GM12864 (cell line): ENCODE data around the gene FBLN5.

Experiments used
- DNase-seq: peaks from one replicate; pipeline ENCODE4 v3.0.0-alpha.2; 2011; ENCODE audit warnings: low read depth
- H3K4me3 ChIP-seq: 2 replicates; pipeline ENCODE4 v1.5.1; 2011; ENCODE audit warnings: mild to moderate bottlenecking, low read depth, low read length, control low read depth
- TF ChIP-seq, protein P1 (sequence below): IDR thresholded peaks from 2 replicates; pipeline ENCODE4 v1.5.1; 2011; ENCODE audit warnings: low read depth, mild to moderate bottlenecking, moderate library complexity, low read length, control low read depth, inconsistent platforms; ENCODE audit errors: missing control alignments

FBLN5 gene

DNA sequence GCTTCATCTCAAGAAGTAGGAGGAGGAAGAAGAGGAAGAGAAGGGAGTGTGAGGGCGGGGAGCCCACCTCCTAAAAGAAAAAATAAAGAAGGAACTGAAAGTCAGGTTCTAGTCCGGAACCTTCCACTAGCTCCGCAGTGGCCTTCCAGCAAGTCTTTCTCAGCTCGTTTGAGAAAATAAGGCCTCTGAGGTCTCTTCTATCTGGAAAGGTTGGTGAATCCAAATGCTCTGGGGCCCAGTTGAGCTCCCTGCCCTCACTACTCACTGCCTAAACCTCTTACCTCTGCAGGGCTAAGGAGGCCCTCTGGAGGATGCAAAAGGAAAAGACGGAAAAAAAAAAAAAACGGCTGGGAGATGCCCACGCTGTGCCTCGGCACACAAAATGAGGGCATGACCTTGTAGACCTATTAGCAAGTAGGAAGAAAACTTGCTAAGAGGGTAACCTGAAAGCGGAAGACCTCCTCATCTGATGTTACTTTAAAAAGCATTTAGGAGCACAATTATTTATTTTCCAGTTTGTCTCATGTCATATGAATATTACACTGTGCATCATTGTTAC is 35.9 kb downstream of the FBLN5 start:
- no peak overlapping the region for H3K4me3 ChIP-seq
- DNase-seq = peak; percentile 44
- TF ChIP-seq, protein P1, sequence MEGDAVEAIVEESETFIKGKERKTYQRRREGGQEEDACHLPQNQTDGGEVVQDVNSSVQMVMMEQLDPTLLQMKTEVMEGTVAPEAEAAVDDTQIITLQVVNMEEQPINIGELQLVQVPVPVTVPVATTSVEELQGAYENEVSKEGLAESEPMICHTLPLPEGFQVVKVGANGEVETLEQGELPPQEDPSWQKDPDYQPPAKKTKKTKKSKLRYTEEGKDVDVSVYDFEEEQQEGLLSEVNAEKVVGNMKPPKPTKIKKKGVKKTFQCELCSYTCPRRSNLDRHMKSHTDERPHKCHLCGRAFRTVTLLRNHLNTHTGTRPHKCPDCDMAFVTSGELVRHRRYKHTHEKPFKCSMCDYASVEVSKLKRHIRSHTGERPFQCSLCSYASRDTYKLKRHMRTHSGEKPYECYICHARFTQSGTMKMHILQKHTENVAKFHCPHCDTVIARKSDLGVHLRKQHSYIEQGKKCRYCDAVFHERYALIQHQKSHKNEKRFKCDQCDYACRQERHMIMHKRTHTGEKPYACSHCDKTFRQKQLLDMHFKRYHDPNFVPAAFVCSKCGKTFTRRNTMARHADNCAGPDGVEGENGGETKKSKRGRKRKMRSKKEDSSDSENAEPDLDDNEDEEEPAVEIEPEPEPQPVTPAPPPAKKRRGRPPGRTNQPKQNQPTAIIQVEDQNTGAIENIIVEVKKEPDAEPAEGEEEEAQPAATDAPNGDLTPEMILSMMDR = peak; percentile 47

DNA sequence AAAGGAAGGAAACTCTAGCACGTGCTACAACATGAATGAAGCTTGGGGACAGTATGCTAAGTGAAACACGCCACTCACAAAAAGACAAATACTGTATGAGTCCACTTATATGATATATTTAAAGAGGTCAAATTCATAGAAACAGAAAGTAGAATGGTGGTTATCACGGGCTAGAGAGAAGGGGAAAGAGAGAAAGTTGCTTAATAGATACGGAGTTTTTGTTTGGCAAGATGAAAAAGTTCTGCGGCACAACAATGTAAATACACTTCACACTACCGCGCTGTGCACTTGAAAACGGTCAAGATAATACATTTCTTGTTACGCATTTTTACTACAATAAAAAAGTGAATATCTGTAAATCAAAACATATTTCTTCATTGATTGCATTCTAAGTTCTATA is 37.3 kb downstream of the FBLN5 start:
- no peak for DNase-seq
- no peak overlapping the region for H3K4me3 ChIP-seq
- TF ChIP-seq, protein P1 = no peak

DNA sequence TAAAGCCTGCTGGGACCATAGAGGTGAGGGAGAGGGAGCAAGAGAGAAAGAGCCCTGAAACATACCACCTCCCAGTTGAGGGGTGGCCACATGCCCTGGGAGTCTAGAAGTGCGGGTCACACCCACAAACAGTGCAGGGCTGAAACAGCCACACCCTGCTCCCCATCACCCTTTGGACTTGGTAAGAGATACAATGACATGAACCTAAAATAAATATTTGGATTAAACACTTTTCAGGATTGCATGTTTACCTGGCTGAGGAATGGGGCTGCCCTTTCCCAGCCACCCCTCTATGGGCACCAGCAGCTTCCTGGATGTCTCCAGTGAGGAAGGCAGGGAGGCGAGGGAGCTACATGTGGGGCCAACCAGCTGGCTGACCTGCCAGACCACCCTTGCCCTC is 41.1 kb downstream of the FBLN5 start:
- TF ChIP-seq, protein P1 = no peak
- DNase-seq = no peak
- H3K4me3 ChIP-seq = no peak overlapping the region

DNA sequence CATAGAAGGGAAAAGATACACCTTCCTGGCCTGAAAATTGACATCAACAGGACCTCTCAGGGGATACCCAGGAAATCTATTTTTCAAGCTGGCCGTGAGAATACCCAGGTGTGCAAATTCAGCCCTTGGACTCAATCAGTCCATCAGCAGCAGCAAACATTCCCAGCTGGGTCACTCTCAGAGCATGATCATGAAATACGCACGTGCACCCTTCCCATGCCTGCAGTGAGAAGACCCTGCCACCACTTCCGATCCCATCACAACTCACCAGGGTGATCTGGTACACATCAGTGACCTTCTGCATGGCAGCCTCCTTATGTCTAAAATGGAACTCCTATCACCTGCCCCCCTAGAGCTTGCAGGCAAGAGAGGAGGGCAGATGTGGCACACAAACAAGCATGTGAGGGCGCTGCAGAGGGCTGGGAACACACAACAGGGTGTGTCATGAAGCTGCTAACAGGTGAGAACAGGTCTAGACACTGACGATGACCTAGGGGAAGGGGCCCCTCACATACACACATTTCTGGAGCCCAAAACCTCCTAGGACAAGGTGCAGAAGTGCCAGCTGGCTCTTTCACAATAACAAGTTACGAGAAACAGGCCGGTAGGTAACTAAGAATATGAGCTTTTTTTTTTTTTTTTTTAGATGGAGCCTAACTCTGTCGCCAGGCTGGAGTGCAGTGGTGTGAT is 42.4 kb downstream of the FBLN5 start:
- no peak for DNase-seq
- TF ChIP-seq, protein P1 = no peak
- no peak overlapping the region for H3K4me3 ChIP-seq

DNA sequence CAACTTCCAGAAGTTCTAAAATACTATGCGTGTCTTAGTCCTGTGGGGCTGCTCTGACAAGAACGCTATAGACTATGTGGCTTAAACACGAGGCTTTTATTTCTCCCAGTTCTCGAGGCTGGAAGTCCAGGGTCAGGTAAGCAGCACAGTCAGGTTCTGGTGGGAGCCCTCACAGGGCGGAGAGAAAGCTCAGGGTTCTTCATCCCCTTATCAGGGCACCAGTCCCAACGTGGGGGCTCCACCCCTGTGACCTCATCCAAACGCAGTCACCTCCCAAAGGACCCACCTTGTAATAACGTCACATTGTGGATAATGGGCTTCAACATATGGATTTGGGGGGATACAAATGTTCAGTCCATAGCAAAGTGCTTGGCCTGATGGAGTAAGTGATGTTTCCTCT is 43.0 kb downstream of the FBLN5 start:
- TF ChIP-seq, protein P1 = no peak
- H3K4me3 ChIP-seq = no peak overlapping the region

DNA sequence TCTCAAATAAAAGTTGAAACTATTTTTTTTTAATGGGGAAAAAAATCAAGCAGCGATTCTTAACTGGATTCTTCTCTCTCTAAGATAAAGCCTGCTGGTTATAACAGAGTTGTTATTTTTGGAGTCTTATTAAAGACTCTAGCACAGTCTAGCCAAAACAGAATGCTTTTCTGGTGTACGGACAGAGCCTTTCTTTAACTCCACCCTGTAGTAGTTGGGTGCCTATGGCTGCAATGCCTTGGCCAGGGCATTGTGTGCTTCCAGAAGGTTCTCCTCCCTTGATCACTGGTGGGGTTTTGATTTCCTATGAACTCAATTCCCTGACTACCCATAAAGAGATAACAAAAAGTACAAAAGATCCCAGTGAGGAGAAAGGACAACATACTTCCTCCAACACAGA is 44.4 kb downstream of the FBLN5 start:
- H3K4me3 ChIP-seq = no peak overlapping the region
- no peak for DNase-seq
- TF ChIP-seq, protein P1 = no peak

More for the DNA sequence above, 43.0 kb downstream of the FBLN5 start:
- no peak for DNase-seq

DNA sequence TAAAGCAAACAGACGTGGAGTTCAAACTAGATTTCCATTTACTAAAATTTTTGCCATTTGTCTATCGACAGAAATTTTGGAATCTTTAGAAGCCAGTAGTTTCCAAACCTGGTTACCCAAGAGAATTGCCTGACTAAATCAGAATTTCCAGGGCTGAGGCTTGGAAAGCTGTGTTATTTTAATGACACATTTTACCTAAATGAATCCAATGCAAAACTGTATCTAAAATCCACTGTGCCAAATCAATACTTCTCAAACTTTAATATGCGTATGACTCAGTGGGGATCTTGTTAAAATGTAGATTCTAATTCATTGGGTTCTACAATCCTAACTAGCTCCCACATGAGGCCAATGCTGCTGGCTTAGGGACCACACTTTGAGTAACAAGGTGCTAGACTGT is 45.2 kb downstream of the FBLN5 start:
- H3K4me3 ChIP-seq = no peak overlapping the region
- DNase-seq = no peak
- TF ChIP-seq, protein P1 = no peak
